ENCODE results near the gene RHNO1.

RHNO1 gene

GRCh38 chr12:2853626-2854025 lies 23.4 kb upstream of the RHNO1 start:
- Histone ChIP-seq H3K4me1 (ENCODE audit: control extremely low read depth in 1 of 4, control insufficient read depth in 4 of 4, insufficient read depth in 4 of 4, low read length in 3 of 4) (no peaks in the 10 kb centered on the region), H3K36me3 (ENCODE audit: control insufficient read depth in 4 of 4, insufficient read depth in 4 of 4, low read length in 3 of 4) (peaks cover under 1 to 16% (median 10%) of the 10 kb centered on the region in 4 experiments), H3K27me3 (replicated peaks in 2 of 5; ENCODE audit: control insufficient read depth in 4 of 5, insufficient read depth in 5 of 5, low read length in 4 of 5) (no peaks in the 10 kb centered on the region), H3K4me3 (ENCODE audit: control insufficient read depth in 1 of 7, extremely low read depth in 1 of 7, insufficient read depth in 4 of 7, low read depth in 2 of 7, low read length in 6 of 7) (no peak overlapping the region), H3K27ac (ENCODE audit: insufficient read depth in 1 of 2, low read depth in 1 of 2, low read length in 2 of 2, poor library complexity in 1 of 2, severe bottlenecking in 2 of 2) (no peak overlapping the region), H3K9me3 (ENCODE audit: control extremely low read depth in 1 of 5, control insufficient read depth in 4 of 5, insufficient read depth in 2 of 5, low read depth in 1 of 5, low read length in 4 of 5) (no peaks in the 10 kb centered on the region)
- ChIA-PET CTCF (interaction anchor here (0.7 to 3.5 kb wide), 12 partner anchors 8 to 278 kb away, joined by 3 to 27 read pairs (median 8); no protein-coding TSS in a partner anchor), POLR2A (no interaction called here)
- DNase-seq = peak; percentile 45 to 66 (median 61)
- 11% methylated on average over 7 of the region's 11 CpGs for WGBS (ENCODE audit: insufficient coverage)

- DNase-seq = no peak
- Histone ChIP-seq H3K4me3 (ENCODE audit: control insufficient read depth in 1 of 7, extremely low read depth in 1 of 7, insufficient read depth in 4 of 7, low read depth in 2 of 7, low read length in 6 of 7) (no peak overlapping the region), H3K4me1 (ENCODE audit: control extremely low read depth in 1 of 4, control insufficient read depth in 4 of 4, insufficient read depth in 4 of 4, low read length in 3 of 4) (no peaks in the 10 kb centered on the region), H3K36me3 (ENCODE audit: control insufficient read depth in 4 of 4, insufficient read depth in 4 of 4, low read length in 3 of 4) (peaks cover 3 to 27% (median 19%) of the 10 kb centered on the region in 4 experiments), H3K27ac (ENCODE audit: insufficient read depth in 1 of 2, low read depth in 1 of 2, low read length in 2 of 2, poor library complexity in 1 of 2, severe bottlenecking in 2 of 2) (no peak overlapping the region), H3K27me3 (replicated peaks in 2 of 5; ENCODE audit: control insufficient read depth in 4 of 5, insufficient read depth in 5 of 5, low read length in 4 of 5) (no peaks in the 10 kb centered on the region), H3K9me3 (ENCODE audit: control extremely low read depth in 1 of 5, control insufficient read depth in 4 of 5, insufficient read depth in 2 of 5, low read depth in 1 of 5, low read length in 4 of 5) (no peaks in the 10 kb centered on the region)
- POLR2A ChIA-PET = no interaction called here
- CTCF ChIA-PET = interaction anchor here (0.9 to 3.5 kb wide), 13 partner anchors 9 to 187 kb away, joined by 3 to 27 read pairs (median 7); no protein-coding TSS in a partner anchor
- WGBS (ENCODE audit: insufficient coverage) = 97% methylated on average over 20 of the region's 25 CpGs
These were observed 22.2 kb upstream of the RHNO1 start for GRCh38 chr12:2854669-2855453.

- Histone ChIP-seq H3K9me3 (ENCODE audit: control extremely low read depth in 1 of 5, control insufficient read depth in 4 of 5, insufficient read depth in 2 of 5, low read depth in 1 of 5, low read length in 4 of 5) (no peaks in the 10 kb centered on the region), H3K4me3 (ENCODE audit: control insufficient read depth in 1 of 7, extremely low read depth in 1 of 7, insufficient read depth in 4 of 7, low read depth in 2 of 7, low read length in 6 of 7) (no peak overlapping the region), H3K4me1 (ENCODE audit: control extremely low read depth in 1 of 4, control insufficient read depth in 4 of 4, insufficient read depth in 4 of 4, low read length in 3 of 4) (no peaks in the 10 kb centered on the region), H3K27me3 (replicated peaks in 2 of 5; ENCODE audit: control insufficient read depth in 4 of 5, insufficient read depth in 5 of 5, low read length in 4 of 5) (no peaks in the 10 kb centered on the region), H3K36me3 (ENCODE audit: control insufficient read depth in 4 of 4, insufficient read depth in 4 of 4, low read length in 3 of 4) (peaks cover 3 to 27% (median 20%) of the 10 kb centered on the region in 4 experiments), H3K27ac (ENCODE audit: insufficient read depth in 1 of 2, low read depth in 1 of 2, low read length in 2 of 2, poor library complexity in 1 of 2, severe bottlenecking in 2 of 2) (no peak overlapping the region)
- POLR2A ChIA-PET = no interaction called here
- 98% methylated on average over 6 of the region's 7 CpGs for WGBS (ENCODE audit: insufficient coverage)
- CTCF ChIA-PET = interaction anchor here (1.3 to 3.5 kb wide), 4 partner anchors 10 to 186 kb away, joined by 3 to 18 read pairs (median 14); no protein-coding TSS in a partner anchor
- no peak for DNase-seq
These were observed 21.5 kb upstream of the RHNO1 start for GRCh38 chr12:2855546-2855945.

- no peak overlapping the region for H3K4me3 ChIP-seq (ENCODE audit: control insufficient read depth in 1 of 7, extremely low read depth in 1 of 7, insufficient read depth in 4 of 7, low read depth in 2 of 7, low read length in 6 of 7)
- ChIA-PET POLR2A (no interaction called here), CTCF (interaction anchor here (1.3 to 3.5 kb wide), 3 partner anchors 11 to 178 kb away, joined by 3 to 18 read pairs (median 15); no protein-coding TSS in a partner anchor)
- DNase-seq = no peak
- H3K4me1 ChIP-seq (ENCODE audit: control extremely low read depth in 1 of 4, control insufficient read depth in 4 of 4, insufficient read depth in 4 of 4, low read length in 3 of 4) = no peaks in the 10 kb centered on the region
- no peaks in the 10 kb centered on the region for H3K9me3 ChIP-seq (ENCODE audit: control extremely low read depth in 1 of 5, control insufficient read depth in 4 of 5, insufficient read depth in 2 of 5, low read depth in 1 of 5, low read length in 4 of 5)
- H3K27me3 ChIP-seq (replicated peaks in 2 of 5; ENCODE audit: control insufficient read depth in 4 of 5, insufficient read depth in 5 of 5, low read length in 4 of 5) = no peaks in the 10 kb centered on the region
- H3K27ac ChIP-seq (ENCODE audit: insufficient read depth in 1 of 2, low read depth in 1 of 2, low read length in 2 of 2, poor library complexity in 1 of 2, severe bottlenecking in 2 of 2) = no peak overlapping the region
- WGBS (ENCODE audit: insufficient coverage) = 94% methylated on average over 2 of the region's 3 CpGs
- peaks cover 3 to 27% (median 20%) of the 10 kb centered on the region in 4 experiments for H3K36me3 ChIP-seq (ENCODE audit: control insufficient read depth in 4 of 4, insufficient read depth in 4 of 4, low read length in 3 of 4)
These were observed 21.0 kb upstream of the RHNO1 start for GRCh38 chr12:2856051-2856450.

GRCh38 chr12:2857021-2857431 lies 20.0 kb upstream of the RHNO1 start, which contains the start of gene TEX52:
Gene TEX52 (minus strand): TSS chr12:2857039. CDS start chr12:2857026, 13 bp downstream.
- Histone ChIP-seq H3K27ac (ENCODE audit: insufficient read depth in 1 of 2, low read depth in 1 of 2, low read length in 2 of 2, poor library complexity in 1 of 2, severe bottlenecking in 2 of 2) (no peak within 1 kb of the TSS), H3K4me1 (ENCODE audit: control extremely low read depth in 1 of 4, control insufficient read depth in 4 of 4, insufficient read depth in 4 of 4, low read length in 3 of 4) (no peaks in the 10 kb centered on the region), H3K27me3 (replicated peaks in 2 of 5; ENCODE audit: control insufficient read depth in 4 of 5, insufficient read depth in 5 of 5, low read length in 4 of 5) (no peaks in the 10 kb centered on the region), H3K36me3 (ENCODE audit: control insufficient read depth in 4 of 4, insufficient read depth in 4 of 4, low read length in 3 of 4) (peaks cover 3 to 33% (median 20%) of the 10 kb centered on the region in 4 experiments), H3K9me3 (ENCODE audit: control extremely low read depth in 1 of 5, control insufficient read depth in 4 of 5, insufficient read depth in 2 of 5, low read depth in 1 of 5, low read length in 4 of 5) (no peaks in the 10 kb centered on the region), H3K4me3 (ENCODE audit: control insufficient read depth in 1 of 7, extremely low read depth in 1 of 7, insufficient read depth in 4 of 7, low read depth in 2 of 7, low read length in 6 of 7) (no peak within 1 kb of the TSS)
- CTCF ChIA-PET = interaction anchor here (1.2 to 1.3 kb wide), 2 partner anchors 15 to 26 kb away, joined by 3 read pairs; no protein-coding TSS in a partner anchor
- POLR2A ChIA-PET = no interaction called here
- 88% methylated on average over 2 of the region's 3 CpGs for WGBS (ENCODE audit: insufficient coverage)
- no peak for DNase-seq

GRCh38 chr12:2857576-2857975 lies 19.4 kb upstream of the RHNO1 start:
- H3K36me3 ChIP-seq (ENCODE audit: control insufficient read depth in 4 of 4, insufficient read depth in 4 of 4, low read length in 3 of 4) = peaks cover 3 to 38% (median 20%) of the 10 kb centered on the region in 4 experiments
- no peak overlapping the region for H3K4me3 ChIP-seq (ENCODE audit: control insufficient read depth in 1 of 7, extremely low read depth in 1 of 7, insufficient read depth in 4 of 7, low read depth in 2 of 7, low read length in 6 of 7)
- no peaks in the 10 kb centered on the region for H3K4me1 ChIP-seq (ENCODE audit: control extremely low read depth in 1 of 4, control insufficient read depth in 4 of 4, insufficient read depth in 4 of 4, low read length in 3 of 4)
- H3K27ac ChIP-seq (ENCODE audit: insufficient read depth in 1 of 2, low read depth in 1 of 2, low read length in 2 of 2, poor library complexity in 1 of 2, severe bottlenecking in 2 of 2) = no peak overlapping the region
- H3K9me3 ChIP-seq (ENCODE audit: control extremely low read depth in 1 of 5, control insufficient read depth in 4 of 5, insufficient read depth in 2 of 5, low read depth in 1 of 5, low read length in 4 of 5) = no peaks in the 10 kb centered on the region
- WGBS (ENCODE audit: insufficient coverage) = 100% methylated on average over 5 of the region's 7 CpGs
- ChIA-PET CTCF (interaction anchor here (1.0 to 1.2 kb wide), 3 partner anchors 15 to 173 kb away, joined by 3 read pairs; no protein-coding TSS in a partner anchor), POLR2A (interaction anchor here (1.0 kb wide), 1 partner anchor 30 kb away, joined by 3 read pairs; no protein-coding TSS in a partner anchor)
- H3K27me3 ChIP-seq (replicated peaks in 2 of 5; ENCODE audit: control insufficient read depth in 4 of 5, insufficient read depth in 5 of 5, low read length in 4 of 5) = no peaks in the 10 kb centered on the region
- no peak for DNase-seq

GRCh38 chr12:2858334-2858733 lies 18.7 kb upstream of the RHNO1 start:
- ChIA-PET POLR2A (interaction anchor here (1.0 kb wide), 1 partner anchor 31 kb away, joined by 3 read pairs; no protein-coding TSS in a partner anchor), CTCF (interaction anchor here (1.0 to 1.2 kb wide), 2 partner anchors 86 to 172 kb away, joined by 3 read pairs; no protein-coding TSS in a partner anchor)
- no peak for DNase-seq
- peaks cover 5 to 46% (median 23%) of the 10 kb centered on the region in 4 experiments for H3K36me3 ChIP-seq (ENCODE audit: control insufficient read depth in 4 of 4, insufficient read depth in 4 of 4, low read length in 3 of 4)
- no peaks in the 10 kb centered on the region for H3K4me1 ChIP-seq (ENCODE audit: control extremely low read depth in 1 of 4, control insufficient read depth in 4 of 4, insufficient read depth in 4 of 4, low read length in 3 of 4)
- no peak overlapping the region for H3K27ac ChIP-seq (ENCODE audit: insufficient read depth in 1 of 2, low read depth in 1 of 2, low read length in 2 of 2, poor library complexity in 1 of 2, severe bottlenecking in 2 of 2)
- no peak overlapping the region for H3K4me3 ChIP-seq (ENCODE audit: control insufficient read depth in 1 of 7, extremely low read depth in 1 of 7, insufficient read depth in 4 of 7, low read depth in 2 of 7, low read length in 6 of 7)
- 100% methylated on average over 2 of the region's 2 CpGs for WGBS (ENCODE audit: insufficient coverage)
- no peaks in the 10 kb centered on the region for H3K9me3 ChIP-seq (ENCODE audit: control extremely low read depth in 1 of 5, control insufficient read depth in 4 of 5, insufficient read depth in 2 of 5, low read depth in 1 of 5, low read length in 4 of 5)
- H3K27me3 ChIP-seq (replicated peaks in 2 of 5; ENCODE audit: control insufficient read depth in 4 of 5, insufficient read depth in 5 of 5, low read length in 4 of 5) = no peaks in the 10 kb centered on the region
